SK-N-SH (cell line): ENCODE measurements around the gene HSD17B7. TPM values are rescaled to one million over a fixed set of nuclear protein-coding genes. Genes with fewer than 3 reads are reported as not detected.
"Not testable (repeated sequence)": the region's sequence is repeated elsewhere in the genome, so short reads cannot be mapped to it uniquely, and the experiment has no call there.

Source experiments
- CTCF ChIA-PET: fragments of 300-600, 350-600 bp; formaldehyde crosslinking; extraction: SDS; loops from one replicate; lab custom pipeline; 2021; lab: Yijun Ruan, JAX
- POLR2A ChIA-PET: fragments of 350-600 bp; sonication (Branson Sonifier 250); formaldehyde crosslinking; extraction: SDS; loops from one replicate; lab custom pipeline; 2020; ENCODE audit warnings: antibody characterized with exemption, inconsistent platforms; lab: Yijun Ruan, JAX
- DNase-seq: peaks from one replicate; pipeline ENCODE4 v3.0.0; 2012
- H2AFZ ChIP-seq: fragments of 200-600 bp; sonication (generic); 2 replicates; pipeline ENCODE4 v1.8.1; 2016; ENCODE audit warnings: antibody characterized with exemption, mild to moderate bottlenecking, low read depth
- H3F3A ChIP-seq: fragments of 200-600 bp; sonication (generic); replicated peaks from 2 replicates; pipeline ENCODE3; 2016; ENCODE audit warnings: antibody characterized with exemption, mild to moderate bottlenecking; ENCODE audit not compliant: insufficient read depth
- H3K27ac ChIP-seq, 2 experiments: fragments of 200-500 bp in 1 of 2; fragments of 200-600 bp in 1 of 2; sonication (Bioruptor generic) in 1 of 2; sonication (generic), shearing (Covaris generic) in 1 of 2; 2 replicates each; pipeline versions ENCODE4 v1.5.1 to v1.6.1; 2014 to 2016; ENCODE audit warnings: low read depth in 2 of 2, inconsistent platforms in 1 of 2, low read length in 1 of 2, mild to moderate bottlenecking in 1 of 2, mixed read lengths in 1 of 2
- H3K27me3 ChIP-seq: fragments of 200-600 bp; sonication (generic), shearing (Covaris generic); 2 replicates; pipeline ENCODE4 v1.6.1; 2016; ENCODE audit warnings: mixed run types; ENCODE audit not compliant: insufficient read depth
- H3K36me3 ChIP-seq, 2 experiments: fragments of 200-500 bp in 1 of 2; fragments of 200-600 bp in 1 of 2; sonication (Bioruptor generic) in 1 of 2; sonication (generic) in 1 of 2; replicated peaks in 1 of 2; 2 replicates each; pipeline versions ENCODE3 to v1.5.1; 2014 to 2016; ENCODE audit warnings: low read length in 1 of 2, mild to moderate bottlenecking in 1 of 2; ENCODE audit not compliant: insufficient read depth in 2 of 2, control insufficient read depth in 1 of 2
- H3K4me1 ChIP-seq, 2 experiments: fragments of 200-500 bp in 1 of 2; fragments of 200-600 bp in 1 of 2; sonication (Bioruptor generic) in 1 of 2; sonication (generic), shearing (Covaris generic) in 1 of 2; 2 replicates each; pipeline versions ENCODE4 v1.5.1 to v1.6.1; 2014 to 2016; ENCODE audit warnings: low read depth in 1 of 2, low read length in 1 of 2, mixed run types in 1 of 2; ENCODE audit not compliant: insufficient read depth in 2 of 2, control insufficient read depth in 1 of 2
- H3K4me2 ChIP-seq: fragments of 200-600 bp; sonication (generic), shearing (Covaris generic); 2 replicates; pipeline ENCODE4 v1.6.1; 2017; ENCODE audit warnings: mixed run types
- H3K4me3 ChIP-seq, 2 experiments: fragments of 200-500 bp in 1 of 2; fragments of 200-600 bp in 1 of 2; sonication (Bioruptor generic) in 1 of 2; sonication (generic), shearing (Covaris generic) in 1 of 2; 2 replicates each; pipeline versions ENCODE4 v1.5.1 to v1.8.1; 2014 to 2016; ENCODE audit warnings: low read depth in 2 of 2, inconsistent platforms in 1 of 2, low read length in 1 of 2, mild to moderate bottlenecking in 1 of 2, mixed read lengths in 1 of 2, moderate library complexity in 1 of 2
- H3K79me2 ChIP-seq: fragments of 200-600 bp; sonication (generic); 2 replicates; pipeline ENCODE4 v1.8.1; 2017; ENCODE audit warnings: mild to moderate bottlenecking; ENCODE audit not compliant: insufficient read depth
- H3K9ac ChIP-seq: fragments of 200-600 bp; sonication (generic); 2 replicates; pipeline ENCODE4 v1.6.1; 2017; ENCODE audit warnings: mixed run types
- H3K9me2 ChIP-seq: fragments of 200-600 bp; sonication (generic); 2 replicates; pipeline ENCODE4 v1.6.1; 2017; ENCODE audit warnings: mixed run types
- H3K9me3 ChIP-seq: fragments of 200-600 bp; sonication (generic); 2 replicates; pipeline ENCODE4 v1.6.1; 2017; ENCODE audit warnings: mixed run types, mild to moderate bottlenecking, moderate library complexity
- H4K20me1 ChIP-seq: fragments of 200-600 bp; sonication (generic); 2 replicates; pipeline ENCODE4 v1.6.1; 2017; ENCODE audit warnings: mild to moderate bottlenecking, mixed run types; ENCODE audit not compliant: insufficient read depth
- EP300 ChIP-seq, 2 experiments: IDR thresholded peaks; 2 replicates each; pipeline versions ENCODE4 v1.4.0 to v1.6.1; 2012; ENCODE audit warnings: borderline replicate concordance in 1 of 2, low read depth in 1 of 2, low read length in 1 of 2
- NRF1 ChIP-seq: IDR thresholded peaks from 2 replicates; pipeline ENCODE4 v1.6.1; 2012; ENCODE audit warnings: low read depth, mild to moderate bottlenecking, low read length
- RAD21 ChIP-seq: IDR thresholded peaks from 2 replicates; pipeline ENCODE4 v1.6.1; 2012; ENCODE audit warnings: mild to moderate bottlenecking, low read length
- TAF1 ChIP-seq: IDR thresholded peaks from 2 replicates; pipeline ENCODE4 v1.6.1; 2012; ENCODE audit warnings: low read depth, mild to moderate bottlenecking, low read length, moderate library complexity, borderline replicate concordance
- WGBS: methylation state at CpG from one replicate; pipeline ENCODE4 v1.1.6; 2017; ENCODE audit warnings: low lambda C conversion rate; 5-methylcytosine and 5-hydroxymethylcytosine counted together
- polyA plus RNA-seq, 3 experiments: library from polyadenylated mRNA; depleted of rRNA; stranded (reverse); fragments of >200 nt; gene quantifications; 2 replicates each; pipeline ENCODE4 v1.2.3, GENCODE V29; 2012

Gene HSD17B7
- polyA plus RNA-seq, 1 of the 3 experiments (the other 2 are of a cell fraction) = 14.5 TPM

DNA sequence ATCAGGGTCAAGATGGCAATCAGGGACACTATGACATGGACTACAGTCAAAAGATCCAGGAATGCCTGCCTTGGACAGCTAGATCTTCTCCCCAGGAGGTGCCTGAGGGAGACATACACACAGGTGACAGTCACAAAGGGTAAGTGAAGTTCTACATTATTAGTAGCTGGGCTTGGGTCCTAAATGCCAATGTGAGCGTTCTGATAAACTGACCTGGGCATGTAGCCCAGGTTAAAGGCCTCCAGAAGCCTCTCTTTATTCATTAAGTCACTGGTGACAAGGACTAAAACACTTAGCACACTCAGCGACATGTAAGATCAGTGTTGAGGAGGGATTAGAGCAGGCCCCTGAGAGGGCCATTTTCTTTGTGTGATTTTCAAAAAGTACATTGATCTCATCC, 48.9 kb upstream of the HSD17B7 start:
- H3K9me3 ChIP-seq = no peaks in the 10 kb centered on the region
- peaks cover 12% of the 10 kb centered on the region for H3F3A ChIP-seq
- DNase-seq = no peak
- no peaks in the 10 kb centered on the region for H3K4me1 ChIP-seq
- H3K27me3 ChIP-seq = no peaks in the 10 kb centered on the region
- ChIA-PET CTCF (interaction anchor here (1.0 to 1.3 kb wide), 2 partner anchors 10 to 93 kb away, joined by 3 read pairs; no protein-coding TSS in a partner anchor), POLR2A (no interaction called here)
- H3K27ac ChIP-seq = no peak overlapping the region
- TF ChIP-seq TAF1 (no peak), NRF1 (no peak)
- no peaks in the 10 kb centered on the region for H3K9me2 ChIP-seq
- H3K4me2 ChIP-seq = no peak overlapping the region
- no peak overlapping the region for H2AFZ ChIP-seq
- H4K20me1 ChIP-seq = 0 out of 2 replicates have a peak, but pooled peaks cover 5% of the 10 kb centered on the region
- no peak overlapping the region for H3K4me3 ChIP-seq
- 80% methylated on average over 1 of the region's 2 CpGs for WGBS
- H3K36me3 ChIP-seq = peaks cover 26 to 41% of the 10 kb centered on the region in 2 experiments
- H3K9ac ChIP-seq = no peak overlapping the region
- peaks cover 58% of the 10 kb centered on the region for H3K79me2 ChIP-seq

DNA sequence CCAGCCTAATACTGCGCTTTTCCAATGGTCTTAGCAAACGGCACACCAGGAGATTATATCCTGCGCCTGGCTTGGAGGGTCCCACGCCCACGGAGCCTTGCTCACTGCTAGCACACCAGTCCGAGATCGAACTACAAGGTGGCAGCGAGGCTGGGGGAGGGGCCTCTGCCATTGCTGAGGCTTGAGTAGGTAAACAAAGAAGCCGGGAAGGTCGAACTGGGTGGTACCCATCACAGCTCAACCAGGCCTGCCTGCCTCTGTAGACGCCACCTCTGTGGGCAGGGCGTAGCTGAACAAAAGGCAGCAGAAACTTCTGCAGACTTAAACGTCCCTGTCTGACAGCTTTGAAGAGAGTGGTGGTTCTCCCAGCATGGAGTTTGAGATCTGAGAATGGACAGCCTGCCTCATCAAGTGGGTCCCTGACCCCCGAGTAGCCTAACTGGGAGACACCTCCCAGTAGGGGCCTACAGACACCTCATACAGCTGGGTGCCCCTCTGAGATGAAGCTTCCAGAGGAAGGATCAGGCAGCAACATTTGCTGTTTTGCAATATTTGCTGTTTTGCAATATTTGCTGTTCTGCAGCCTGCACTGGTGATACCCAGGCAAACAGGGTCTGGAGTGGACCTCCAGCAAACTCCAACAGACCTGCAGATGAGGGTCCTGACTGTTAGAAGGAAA, 44.1 kb upstream of the HSD17B7 start:
- H3K27ac ChIP-seq, H3K4me3 ChIP-seq, H3F3A ChIP-seq, H2AFZ ChIP-seq, DNase-seq, POLR2A ChIA-PET, H3K9me2 ChIP-seq, H3K4me1 ChIP-seq, H3K27me3 ChIP-seq, H3K9ac ChIP-seq, H3K9me3 ChIP-seq, H4K20me1 ChIP-seq, CTCF ChIA-PET, H3K4me2 ChIP-seq: not testable (repeated sequence)
- peaks cover 40% of the 10 kb centered on the region for H3K79me2 ChIP-seq
- WGBS = 89% methylated on average over 8 of the region's 14 CpGs
- H3K36me3 ChIP-seq = peaks cover 24 to 43% of the 10 kb centered on the region in 2 experiments

DNA sequence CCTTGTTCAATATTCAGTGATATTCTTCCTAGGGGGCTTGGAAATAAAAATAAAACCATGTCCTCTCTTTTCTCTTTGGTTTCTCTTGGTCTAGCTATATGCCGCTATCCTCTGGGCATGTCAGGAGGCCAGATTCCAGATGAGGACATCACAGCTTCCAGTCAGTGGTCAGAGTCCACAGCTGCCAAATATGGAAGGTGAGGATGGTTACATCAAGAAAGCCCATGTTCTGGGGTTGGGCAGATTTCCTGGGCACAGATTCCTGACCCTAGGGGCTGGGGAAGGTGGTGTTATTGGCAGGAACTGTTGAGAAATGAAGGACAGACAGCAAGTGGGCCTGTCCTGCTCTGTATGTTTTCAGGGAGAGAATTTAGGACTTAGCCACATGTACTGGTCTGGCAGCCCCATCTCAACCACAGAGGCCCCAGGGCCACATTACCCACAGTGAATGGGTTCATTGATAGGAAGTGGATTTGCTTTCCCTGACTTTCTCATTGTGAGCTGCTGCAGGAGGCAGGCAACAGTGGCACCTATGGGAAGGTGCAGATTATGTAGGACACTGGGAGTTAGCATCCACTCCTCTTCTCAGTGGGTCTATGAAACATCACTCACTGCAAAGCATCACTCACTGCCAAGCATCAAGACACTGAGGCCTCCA, 37.4 kb upstream of the HSD17B7 start:
- WGBS = 93% methylated on average over 1 of the region's 1 CpG
- Histone ChIP-seq H2AFZ (no peak overlapping the region), H3K4me3 (no peak overlapping the region), H3K9ac (no peak overlapping the region), H3K36me3 (peaks cover 51 to 56% of the 10 kb centered on the region in 2 experiments), H3K4me2 (no peak overlapping the region), H3K79me2 (peaks cover 7% of the 10 kb centered on the region; the same call in 1 of the 2 replicates), H3K4me1 (peaks cover 0 to 29% of the 10 kb centered on the region in 2 experiments; a peak in 1 of 4 replicates), H3K9me3 (no peaks in the 10 kb centered on the region), H3F3A (peaks cover 3% of the 10 kb centered on the region), H4K20me1 (no peaks in the 10 kb centered on the region), H3K27ac (no peak overlapping the region; a peak in 1 of 4 replicates), H3K9me2 (no peaks in the 10 kb centered on the region), H3K27me3 (no peaks in the 10 kb centered on the region)
- 0 out of 2 replicates have a peak, but pooled peaks have one; percentile 11 for TF ChIP-seq RAD21
- no peak for TF ChIP-seq EP300 (IDR thresholded peaks at IDR 0.05; ENCODE audit: borderline replicate concordance in 1 of 2, low read depth in 1 of 2, low read length in 1 of 2)
- DNase-seq = no peak
- CTCF ChIA-PET = no interaction called here
- POLR2A ChIA-PET = no interaction called here
